ENCODE data around the gene MTCL3.

MTCL3 gene

DNA sequence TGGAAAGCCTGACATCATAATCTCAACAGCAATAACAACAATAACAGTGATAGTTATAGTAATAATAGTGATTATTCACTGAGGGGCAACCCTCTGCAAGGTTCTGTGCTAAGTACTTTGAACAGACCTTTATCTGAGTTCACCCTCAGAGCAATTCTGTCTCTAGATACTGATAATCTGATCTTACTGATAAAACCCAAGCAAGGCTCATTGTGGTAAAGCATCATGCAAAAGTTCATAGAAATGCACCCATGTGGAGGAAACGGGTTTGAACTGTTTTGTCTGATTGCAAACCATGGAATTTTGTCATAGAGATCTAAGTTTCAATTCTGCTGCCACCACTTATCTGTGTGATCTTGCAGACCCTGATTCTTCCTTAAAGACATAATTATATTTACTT, 58.7 kb downstream of the MTCL3 start:
- Histone ChIP-seq H3K9ac (ENCODE audit: low read depth in 1 of 2, low read length in 2 of 2) (no peak overlapping the region), H3K27me3 (ENCODE audit: control insufficient read depth in 4 of 4, insufficient read depth in 4 of 4, low read length in 3 of 4) (no peaks in the 10 kb centered on the region), H3K9me3 (ENCODE audit: control insufficient read depth in 4 of 4, low read length in 3 of 4) (no peaks in the 10 kb centered on the region), H3K27ac (ENCODE audit: low read depth in 1 of 2, low read length in 2 of 2) (no peak overlapping the region), H3K4me3 (ENCODE audit: low read depth in 1 of 3, low read length in 3 of 3) (no peak overlapping the region), H3K36me3 (ENCODE audit: control insufficient read depth in 4 of 4, insufficient read depth in 3 of 4, low read depth in 1 of 4, low read length in 3 of 4) (no peaks in the 10 kb centered on the region), H3K4me1 (ENCODE audit: control insufficient read depth in 4 of 4, insufficient read depth in 4 of 4, low read length in 3 of 4) (peaks cover 2 to 33% (median 19%) of the 10 kb centered on the region in 4 donors)
- no peak for DNase-seq (ENCODE audit: low spot score)
- 88% methylated on average over 1 of the region's 1 CpG for WGBS
- no peak for TF ChIP-seq YY1 (IDR thresholded peaks at IDR 0.05)
- no peak for TF ChIP-seq EGR1 (IDR thresholded peaks at IDR 0.05; ENCODE audit: low read depth in 2 of 2)
- TF ChIP-seq GABPA (IDR thresholded peaks at IDR 0.05 in 1 of 2, conservative IDR thresholded peaks at IDR 0.05 in 1 of 2) = no peak
- no peak for TF ChIP-seq JUND (IDR thresholded peaks at IDR 0.05)
- TF ChIP-seq REST (IDR thresholded peaks at IDR 0.05) = no peak
- TF ChIP-seq RAD21 (IDR thresholded peaks at IDR 0.05) = no peak
- TF ChIP-seq HNF4G (IDR thresholded peaks at IDR 0.05) = no peak
- TF ChIP-seq, protein P1, sequence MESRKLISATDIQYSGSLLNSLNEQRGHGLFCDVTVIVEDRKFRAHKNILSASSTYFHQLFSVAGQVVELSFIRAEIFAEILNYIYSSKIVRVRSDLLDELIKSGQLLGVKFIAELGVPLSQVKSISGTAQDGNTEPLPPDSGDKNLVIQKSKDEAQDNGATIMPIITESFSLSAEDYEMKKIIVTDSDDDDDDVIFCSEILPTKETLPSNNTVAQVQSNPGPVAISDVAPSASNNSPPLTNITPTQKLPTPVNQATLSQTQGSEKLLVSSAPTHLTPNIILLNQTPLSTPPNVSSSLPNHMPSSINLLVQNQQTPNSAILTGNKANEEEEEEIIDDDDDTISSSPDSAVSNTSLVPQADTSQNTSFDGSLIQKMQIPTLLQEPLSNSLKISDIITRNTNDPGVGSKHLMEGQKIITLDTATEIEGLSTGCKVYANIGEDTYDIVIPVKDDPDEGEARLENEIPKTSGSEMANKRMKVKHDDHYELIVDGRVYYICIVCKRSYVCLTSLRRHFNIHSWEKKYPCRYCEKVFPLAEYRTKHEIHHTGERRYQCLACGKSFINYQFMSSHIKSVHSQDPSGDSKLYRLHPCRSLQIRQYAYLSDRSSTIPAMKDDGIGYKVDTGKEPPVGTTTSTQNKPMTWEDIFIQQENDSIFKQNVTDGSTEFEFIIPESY (IDR thresholded peaks at IDR 0.05) = no peak
- no peak for TF ChIP-seq TAF1 (conservative IDR thresholded peaks at IDR 0.05)
- no peak for TF ChIP-seq SP1 (IDR thresholded peaks at IDR 0.05)
- TF ChIP-seq, protein P2, sequence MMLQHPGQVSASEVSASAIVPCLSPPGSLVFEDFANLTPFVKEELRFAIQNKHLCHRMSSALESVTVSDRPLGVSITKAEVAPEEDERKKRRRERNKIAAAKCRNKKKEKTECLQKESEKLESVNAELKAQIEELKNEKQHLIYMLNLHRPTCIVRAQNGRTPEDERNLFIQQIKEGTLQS (IDR thresholded peaks at IDR 0.05) = no peak
- TF ChIP-seq RXRA (IDR thresholded peaks at IDR 0.05) = no peak

DNA sequence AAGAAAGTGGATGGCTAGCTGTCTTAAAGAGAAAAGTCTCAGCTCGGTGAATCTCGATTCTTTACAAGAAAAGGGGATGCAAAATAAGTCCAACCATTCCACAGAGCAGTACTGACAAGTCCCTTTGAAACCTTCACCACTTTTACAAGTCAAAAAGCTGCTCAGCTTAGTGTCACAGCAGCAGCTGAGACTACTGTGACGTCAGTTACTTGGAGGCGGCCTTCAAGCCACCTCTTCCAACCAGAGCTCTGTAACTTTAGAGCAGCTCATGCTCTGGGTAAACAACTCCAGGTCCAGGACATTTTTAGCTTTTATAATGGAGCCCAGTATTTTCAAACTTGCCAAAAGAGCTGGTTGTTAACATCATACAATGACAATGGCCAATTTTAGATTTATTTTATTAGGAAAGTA, 59.9 kb downstream of the MTCL3 start, which contains the start of gene KIAA0408:
Gene KIAA0408, minus strand, starts transcription at position 159 of the 411 bp plus-strand sequence. CDS start 5,408 bp downstream, outside the sequence.
- 23% methylated on average over 4 of the region's 4 CpGs for WGBS
- Histone ChIP-seq H3K9me3 (ENCODE audit: control insufficient read depth in 4 of 4, low read length in 3 of 4) (no peaks in the 10 kb centered on the region), H3K36me3 (ENCODE audit: control insufficient read depth in 4 of 4, insufficient read depth in 3 of 4, low read depth in 1 of 4, low read length in 3 of 4) (no peaks in the 10 kb centered on the region), H3K4me3 (ENCODE audit: low read depth in 1 of 3, low read length in 3 of 3) (peak within 1 kb of the TSS in 1 of 3 donors; percentile 22), H3K27me3 (ENCODE audit: control insufficient read depth in 4 of 4, insufficient read depth in 4 of 4, low read length in 3 of 4) (no peaks in the 10 kb centered on the region), H3K9ac (ENCODE audit: low read depth in 1 of 2, low read length in 2 of 2) (no peak within 1 kb of the TSS), H3K27ac (ENCODE audit: low read depth in 1 of 2, low read length in 2 of 2) (peak within 1 kb of the TSS; percentile 36 to 61), H3K4me1 (ENCODE audit: control insufficient read depth in 4 of 4, insufficient read depth in 4 of 4, low read length in 3 of 4) (peaks cover 2 to 33% (median 19%) of the 10 kb centered on the region in 4 donors)
- no peak for TF ChIP-seq TAF1 (conservative IDR thresholded peaks at IDR 0.05)
- no peak for DNase-seq (ENCODE audit: low spot score)

GRCh38 chr6:127458817-127459216, 60.3 kb downstream of the MTCL3 start:
- H3K4me1 ChIP-seq (ENCODE audit: control insufficient read depth in 4 of 4, insufficient read depth in 4 of 4, low read length in 3 of 4) = peaks cover 2 to 33% (median 19%) of the 10 kb centered on the region in 4 donors
- WGBS = 40% methylated on average over 4 of the region's 4 CpGs
- H3K9ac ChIP-seq (ENCODE audit: low read depth in 1 of 2, low read length in 2 of 2) = no peak overlapping the region

More at GRCh38 chr6:127458817-127459216, 60.3 kb downstream of the MTCL3 start:
- Histone ChIP-seq H3K36me3 (ENCODE audit: control insufficient read depth in 4 of 4, insufficient read depth in 3 of 4, low read depth in 1 of 4, low read length in 3 of 4) (no peaks in the 10 kb centered on the region), H3K4me3 (ENCODE audit: low read depth in 1 of 3, low read length in 3 of 3) (peak overlapping the region in 1 of 3 donors; percentile 2), H3K27me3 (ENCODE audit: control insufficient read depth in 4 of 4, insufficient read depth in 4 of 4, low read length in 3 of 4) (no peaks in the 10 kb centered on the region), H3K9me3 (ENCODE audit: control insufficient read depth in 4 of 4, low read length in 3 of 4) (no peaks in the 10 kb centered on the region), H3K27ac (ENCODE audit: low read depth in 1 of 2, low read length in 2 of 2) (peak overlapping the region; percentile 36 to 61)
- TF ChIP-seq, protein P1 (IDR thresholded peaks at IDR 0.05) = peak; percentile 42
- TF ChIP-seq HNF4A (conservative IDR thresholded peaks at IDR 0.05) (peak; percentile 79 to 81), HNF4G (IDR thresholded peaks at IDR 0.05) (peak; percentile 43), YY1 (IDR thresholded peaks at IDR 0.05) (peak; percentile 30), EGR1 (IDR thresholded peaks at IDR 0.05; ENCODE audit: low read depth in 2 of 2) (peak in 1 of 2 donors; percentile 45), FOXA1 (IDR thresholded peaks at IDR 0.05) (no peak), NR2F2 (IDR thresholded peaks at IDR 0.05) (no peak), JUND (IDR thresholded peaks at IDR 0.05) (peak; percentile 25 to 52), RAD21 (IDR thresholded peaks at IDR 0.05) (no peak), GABPA (IDR thresholded peaks at IDR 0.05 in 1 of 2, conservative IDR thresholded peaks at IDR 0.05 in 1 of 2) (no peak), RXRA (IDR thresholded peaks at IDR 0.05) (peak; percentile 24 to 25)
- TF ChIP-seq, protein P3, sequence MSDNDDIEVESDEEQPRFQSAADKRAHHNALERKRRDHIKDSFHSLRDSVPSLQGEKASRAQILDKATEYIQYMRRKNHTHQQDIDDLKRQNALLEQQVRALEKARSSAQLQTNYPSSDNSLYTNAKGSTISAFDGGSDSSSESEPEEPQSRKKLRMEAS (IDR thresholded peaks at IDR 0.05) = peak; percentile 21
- TF ChIP-seq, protein P2 (IDR thresholded peaks at IDR 0.05) = peak; percentile 33
- no peak for DNase-seq (ENCODE audit: low spot score)
